HCT116 (cell line): ENCODE measurements around the gene SLC35F3. TPM values are rescaled to one million over a fixed set of nuclear protein-coding genes. Genes with fewer than 3 reads are reported as not detected.

Source experiments
- ATAC-seq: fragments of 200-7000 bp; cut with Tn5 transposase; 2 replicates; pipeline ENCODE4 v1.9.1; 2020; ENCODE audit warnings: mild to moderate bottlenecking, moderate library complexity
- BruUV-seq: library from RNA; stranded (reverse); fragments of 400-500 nt; replicated peaks from 2 replicates; lab custom pipeline; 2021; lab: Mats Ljungman, UMichigan
- CTCF ChIA-PET: fragments of 300-600 bp; sonication (Branson Sonifier 250); formaldehyde crosslinking; loops from one replicate; lab custom pipeline; 2021; ENCODE audit warnings: antibody characterized with exemption; lab: Charles Lee
- POLR2A ChIA-PET: fragments of 300-600, 350-600 bp; sonication (Branson Sonifier 250); formaldehyde crosslinking; loops from one replicate; lab custom pipeline; 2021; ENCODE audit warnings: antibody characterized with exemption; lab: Charles Lee
- RAD21 ChIA-PET, 2 experiments: fragments of 300-600 bp; sonication (Branson Sonifier 250); formaldehyde crosslinking; loops; one replicate each; lab custom pipeline; 2023; ENCODE audit warnings: low total read pairs in 2 of 2; ENCODE audit not compliant: uncharacterized antibody in 2 of 2, unreplicated experiment in 2 of 2, low non-redundant PET in 1 of 2; lab: Charles Lee
- DNase-seq: peaks from one replicate; pipeline ENCODE4 v3.0.0-alpha.2; 2010; ENCODE audit warnings: low read depth, low spot score
- H2AFZ ChIP-seq: fragments of 200-600 bp; shearing (Covaris generic), sonication (generic); 2 replicates; pipeline ENCODE4 v1.6.1; 2017; ENCODE audit warnings: low read depth, mixed run types, mixed read lengths, antibody characterized with exemption, low read length; ENCODE audit not compliant: poor library complexity, severe bottlenecking
- H3K27ac ChIP-seq: 2 replicates; pipeline ENCODE4 v1.5.1; 2012; ENCODE audit warnings: low read depth, low read length
- H3K27me3 ChIP-seq: fragments of 200-600 bp; sonication (generic); 2 replicates; pipeline ENCODE4 v1.6.1; 2016; ENCODE audit warnings: mixed run types, low read length, mixed read lengths; ENCODE audit not compliant: insufficient read depth
- H3K36me3 ChIP-seq, 2 experiments: fragments of 200-500 bp in 1 of 2; fragments of 200-600 bp in 1 of 2; sonication (Bioruptor generic) in 1 of 2; sonication (generic) in 1 of 2; 2 replicates each; pipeline versions ENCODE4 v1.5.1 to v1.6.1; 2014 to 2016; ENCODE audit warnings: low read length in 2 of 2, inconsistent platforms in 1 of 2, mixed read lengths in 1 of 2, mixed run types in 1 of 2; ENCODE audit not compliant: insufficient read depth in 2 of 2, control insufficient read depth in 1 of 2
- H3K4me1 ChIP-seq, 2 experiments: fragments of 200-600 bp in 1 of 2; sonication (generic) in 1 of 2; 2 replicates each; pipeline versions ENCODE4 v1.5.1 to v1.6.1; 2012 to 2017; ENCODE audit warnings: low read length in 2 of 2, inconsistent platforms in 1 of 2, mild to moderate bottlenecking in 1 of 2, mixed read lengths in 1 of 2, mixed run types in 1 of 2, moderate library complexity in 1 of 2; ENCODE audit not compliant: insufficient read depth in 2 of 2, control insufficient read depth in 1 of 2
- H3K4me2 ChIP-seq: fragments of 200-600 bp; sonication (generic); 2 replicates; pipeline ENCODE4 v1.6.1; 2017; ENCODE audit warnings: mixed run types, low read length, mixed read lengths
- H3K4me3 ChIP-seq, 2 experiments: fragments of 200-600 bp in 1 of 2; sonication (generic) in 1 of 2; replicated peaks in 1 of 2; 2 replicates each; pipeline ENCODE4 v1.5.1; 2011 to 2016; ENCODE audit warnings: low read length in 2 of 2, control low read depth in 1 of 2, low read depth in 1 of 2, mild to moderate bottlenecking in 1 of 2, mixed read lengths in 1 of 2, mixed run types in 1 of 2
- H3K79me2 ChIP-seq: fragments of 200-600 bp; sonication (generic); 2 replicates; pipeline ENCODE4 v1.6.1; 2017; ENCODE audit warnings: mild to moderate bottlenecking, mixed run types, low read length, moderate library complexity, mixed read lengths; ENCODE audit not compliant: insufficient read depth
- H3K9ac ChIP-seq: fragments of 200-600 bp; sonication (generic); 2 replicates; pipeline ENCODE4 v1.6.1; 2016; ENCODE audit warnings: low read length, mixed read lengths
- H3K9me2 ChIP-seq: fragments of 200-600 bp; sonication (generic), shearing (Covaris generic); 2 replicates; pipeline ENCODE4 v1.6.1; 2017; ENCODE audit warnings: mixed run types, mild to moderate bottlenecking, moderate library complexity; ENCODE audit not compliant: insufficient read depth
- H3K9me3 ChIP-seq, 2 experiments: fragments of 200-500 bp in 1 of 2; fragments of 200-600 bp in 1 of 2; sonication (Bioruptor generic) in 1 of 2; sonication (generic) in 1 of 2; 2 replicates each; pipeline ENCODE4 v1.6.1; 2014 to 2017; ENCODE audit warnings: low read length in 2 of 2, mixed read lengths in 2 of 2, inconsistent platforms in 1 of 2, low read depth in 1 of 2, mild to moderate bottlenecking in 1 of 2, mixed run types in 1 of 2, moderate library complexity in 1 of 2; ENCODE audit not compliant: control insufficient read depth in 1 of 2, insufficient read depth in 1 of 2
- H4K20me1 ChIP-seq: fragments of 200-600 bp; sonication (generic), shearing (Covaris generic); 2 replicates; pipeline ENCODE4 v1.6.1; 2017; ENCODE audit warnings: mixed run types, mild to moderate bottlenecking, moderate library complexity; ENCODE audit not compliant: insufficient read depth
- CBX3 ChIP-seq: IDR thresholded peaks from 2 replicates; pipeline ENCODE4 v1.6.1; 2012; ENCODE audit warnings: low read depth
- ELF1 ChIP-seq: IDR thresholded peaks from 2 replicates; pipeline ENCODE4 v1.6.1; 2012; ENCODE audit warnings: low read depth, borderline replicate concordance
- JUND ChIP-seq: IDR thresholded peaks from 2 replicates; pipeline ENCODE4 v1.6.1; 2012
- TCF7L2 ChIP-seq: IDR thresholded peaks from 2 replicates; pipeline ENCODE4 v1.7.0; 2011; ENCODE audit warnings: borderline replicate concordance, inconsistent platforms; ENCODE audit not compliant: insufficient read depth, insufficient read length; ENCODE audit errors: extremely low read depth
- YY1 ChIP-seq: IDR thresholded peaks from 2 replicates; pipeline ENCODE4 v1.6.1; 2011; ENCODE audit warnings: low read length, low read depth, moderate library complexity, mild to moderate bottlenecking; ENCODE audit not compliant: insufficient replicate concordance; ENCODE audit errors: extremely low read depth
- ZBTB33 ChIP-seq: IDR thresholded peaks from 2 replicates; pipeline ENCODE4 v1.6.1; 2011; ENCODE audit warnings: mild to moderate bottlenecking, low read length, moderate library complexity; ENCODE audit not compliant: insufficient replicate concordance; ENCODE audit errors: extremely low read depth
- intact Hi-C: fragments of 100-400 bp; cut with micrococcal nuclease; formaldehyde crosslinking; loops from 2 replicates; pipeline ENCODE4 v1.10.0; 2022
- total RNA-seq: library from RNA; stranded (reverse); gene quantifications from one replicate; pipeline ENCODE4 v1.2.1, GENCODE V29; 2021; ENCODE audit not compliant: unreplicated experiment
- TF ChIP-seq, protein P1 (sequence below): IDR thresholded peaks from 2 replicates; pipeline ENCODE4 v1.6.1; 2012; ENCODE audit warnings: low read depth
- TF ChIP-seq, protein P2 (sequence below): IDR thresholded peaks from 2 replicates; pipeline ENCODE4 v1.6.1; 2012

Gene SLC35F3
- total RNA-seq, 1 experiment from 2014 or later, result 6.4 TPM

GRCh38 chr1:234311414-234311813, 406.9 kb downstream of the SLC35F3 start (continued):
- no peak for TF ChIP-seq ZBTB33

- ChIA-PET CTCF (no interaction called here), POLR2A (no interaction called here), RAD21 (no interaction called here)
- H3K36me3 ChIP-seq, result no peaks in the 10 kb centered on the region
- no peaks in the 10 kb centered on the region for H3K79me2 ChIP-seq
- no peak overlapping the region for H3K4me3 ChIP-seq
- TF ChIP-seq, protein P1, sequence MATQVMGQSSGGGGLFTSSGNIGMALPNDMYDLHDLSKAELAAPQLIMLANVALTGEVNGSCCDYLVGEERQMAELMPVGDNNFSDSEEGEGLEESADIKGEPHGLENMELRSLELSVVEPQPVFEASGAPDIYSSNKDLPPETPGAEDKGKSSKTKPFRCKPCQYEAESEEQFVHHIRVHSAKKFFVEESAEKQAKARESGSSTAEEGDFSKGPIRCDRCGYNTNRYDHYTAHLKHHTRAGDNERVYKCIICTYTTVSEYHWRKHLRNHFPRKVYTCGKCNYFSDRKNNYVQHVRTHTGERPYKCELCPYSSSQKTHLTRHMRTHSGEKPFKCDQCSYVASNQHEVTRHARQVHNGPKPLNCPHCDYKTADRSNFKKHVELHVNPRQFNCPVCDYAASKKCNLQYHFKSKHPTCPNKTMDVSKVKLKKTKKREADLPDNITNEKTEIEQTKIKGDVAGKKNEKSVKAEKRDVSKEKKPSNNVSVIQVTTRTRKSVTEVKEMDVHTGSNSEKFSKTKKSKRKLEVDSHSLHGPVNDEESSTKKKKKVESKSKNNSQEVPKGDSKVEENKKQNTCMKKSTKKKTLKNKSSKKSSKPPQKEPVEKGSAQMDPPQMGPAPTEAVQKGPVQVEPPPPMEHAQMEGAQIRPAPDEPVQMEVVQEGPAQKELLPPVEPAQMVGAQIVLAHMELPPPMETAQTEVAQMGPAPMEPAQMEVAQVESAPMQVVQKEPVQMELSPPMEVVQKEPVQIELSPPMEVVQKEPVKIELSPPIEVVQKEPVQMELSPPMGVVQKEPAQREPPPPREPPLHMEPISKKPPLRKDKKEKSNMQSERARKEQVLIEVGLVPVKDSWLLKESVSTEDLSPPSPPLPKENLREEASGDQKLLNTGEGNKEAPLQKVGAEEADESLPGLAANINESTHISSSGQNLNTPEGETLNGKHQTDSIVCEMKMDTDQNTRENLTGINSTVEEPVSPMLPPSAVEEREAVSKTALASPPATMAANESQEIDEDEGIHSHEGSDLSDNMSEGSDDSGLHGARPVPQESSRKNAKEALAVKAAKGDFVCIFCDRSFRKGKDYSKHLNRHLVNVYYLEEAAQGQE, result no peak
- TF ChIP-seq CBX3 (no peak), ZBTB33 (no peak), JUND (no peak), YY1 (no peak), TCF7L2 (no peak), ELF1 (no peak)
- TF ChIP-seq, protein P2, sequence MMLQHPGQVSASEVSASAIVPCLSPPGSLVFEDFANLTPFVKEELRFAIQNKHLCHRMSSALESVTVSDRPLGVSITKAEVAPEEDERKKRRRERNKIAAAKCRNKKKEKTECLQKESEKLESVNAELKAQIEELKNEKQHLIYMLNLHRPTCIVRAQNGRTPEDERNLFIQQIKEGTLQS, result no peak
- H3K4me1 ChIP-seq, result 0 out of 4 replicates have a peak, but pooled peaks cover 0 to 6% of the 10 kb centered on the region in 2 experiments
- ATAC-seq (no peak), DNase-seq (no peak)
- intact Hi-C loops, result loop anchor here (10.0 kb wide), 1 partner anchor 1008 kb away; no protein-coding TSS in a partner anchor
- no peaks in the 10 kb centered on the region for H3K9me3 ChIP-seq
- no peaks in the 10 kb centered on the region for H3K27me3 ChIP-seq
- no peaks in the 10 kb centered on the region for H4K20me1 ChIP-seq
- H3K27ac ChIP-seq, result no peak overlapping the region
- H3K9ac ChIP-seq, result no peak overlapping the region
- no peak overlapping the region for H2AFZ ChIP-seq
- BruUV-seq, result no TSS peak
- H3K9me2 ChIP-seq, result no peaks in the 10 kb centered on the region
- no peak overlapping the region for H3K4me2 ChIP-seq
These were observed 408.7 kb downstream of the SLC35F3 start for GRCh38 chr1:234313171-234313570.
